Gastrocnemius medialis (tissue), 4 donors: ENCODE data around the gene NYAP1.

Experiments used
- POLR2A ChIP-seq, 2 donors: fragments of 450-650 bp; IDR thresholded peaks; one replicate each; pipeline ENCODE4 v1.6.1; 2017; ENCODE audit warnings: antibody characterized with exemption in 2 of 2, mild to moderate bottlenecking in 2 of 2, moderate library complexity in 2 of 2
- TF ChIP-seq, protein P1 (sequence below), 5 experiments: fragments of 450-650 bp in 3 of 5; fragments of 200-600 bp in 2 of 5; sonication (generic) in 2 of 5; IDR thresholded peaks in 4 of 5; conservative IDR thresholded peaks in 1 of 5; 1 replicate in 4 of 5; 2 replicates in 1 of 5; pipeline ENCODE4 v1.5.1; 2016 to 2019; ENCODE audit warnings: antibody characterized with exemption in 5 of 5, mild to moderate bottlenecking in 3 of 5, moderate library complexity in 3 of 5

DNA sequence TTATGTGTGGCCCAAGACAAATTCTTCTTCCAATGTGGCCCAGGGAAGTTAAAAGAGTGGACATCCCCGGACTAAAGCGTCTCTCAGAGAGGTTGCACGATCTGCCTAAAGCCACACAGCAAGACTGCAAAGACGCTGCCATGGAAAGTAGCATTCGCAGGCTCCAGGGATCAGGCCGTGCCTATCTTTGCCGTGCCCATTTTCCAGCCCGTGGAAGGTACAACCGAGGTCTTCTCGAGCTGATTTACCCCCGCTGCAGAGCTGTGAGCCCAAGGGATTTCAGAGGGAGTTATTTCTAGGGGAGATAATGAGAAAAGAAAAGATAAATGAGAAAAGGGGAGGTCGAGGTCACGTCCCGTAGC, 1.0 kb upstream of the NYAP1 start:
- TF ChIP-seq, protein P1, sequence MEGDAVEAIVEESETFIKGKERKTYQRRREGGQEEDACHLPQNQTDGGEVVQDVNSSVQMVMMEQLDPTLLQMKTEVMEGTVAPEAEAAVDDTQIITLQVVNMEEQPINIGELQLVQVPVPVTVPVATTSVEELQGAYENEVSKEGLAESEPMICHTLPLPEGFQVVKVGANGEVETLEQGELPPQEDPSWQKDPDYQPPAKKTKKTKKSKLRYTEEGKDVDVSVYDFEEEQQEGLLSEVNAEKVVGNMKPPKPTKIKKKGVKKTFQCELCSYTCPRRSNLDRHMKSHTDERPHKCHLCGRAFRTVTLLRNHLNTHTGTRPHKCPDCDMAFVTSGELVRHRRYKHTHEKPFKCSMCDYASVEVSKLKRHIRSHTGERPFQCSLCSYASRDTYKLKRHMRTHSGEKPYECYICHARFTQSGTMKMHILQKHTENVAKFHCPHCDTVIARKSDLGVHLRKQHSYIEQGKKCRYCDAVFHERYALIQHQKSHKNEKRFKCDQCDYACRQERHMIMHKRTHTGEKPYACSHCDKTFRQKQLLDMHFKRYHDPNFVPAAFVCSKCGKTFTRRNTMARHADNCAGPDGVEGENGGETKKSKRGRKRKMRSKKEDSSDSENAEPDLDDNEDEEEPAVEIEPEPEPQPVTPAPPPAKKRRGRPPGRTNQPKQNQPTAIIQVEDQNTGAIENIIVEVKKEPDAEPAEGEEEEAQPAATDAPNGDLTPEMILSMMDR (IDR thresholded peaks at IDR 0.05 in 4 of 5, conservative IDR thresholded peaks at IDR 0.05 in 1 of 5), result no peak
- TF ChIP-seq POLR2A (IDR thresholded peaks at IDR 0.05), result no peak
